SK-N-SH treated with all-trans-retinoic acid at 6 μM for 48 hours (cell line): ENCODE measurements around the gene ALS2CL.

Experiments
- ATAC-seq: fragments of 200-7000 bp; cut with Tn5 transposase; 3 replicates; pipeline ENCODE4 v1.9.1; 2020; ENCODE audit warnings: mild to moderate bottlenecking, moderate library complexity
- BACH2 ChIP-seq: fragments of 250-450 bp; sonication (Bioruptor Pico); IDR thresholded peaks from 2 replicates; pipeline ENCODE4 v1.9.0; 2021; ENCODE audit warnings: mild to moderate bottlenecking, borderline replicate concordance
- CSDC2 ChIP-seq: fragments of 250-450 bp; sonication (Bioruptor Pico); IDR thresholded peaks from 2 replicates; pipeline ENCODE4 v1.5.0; 2020; ENCODE audit warnings: mild to moderate bottlenecking, moderate library complexity
- CSRNP3 ChIP-seq: fragments of 250-450 bp; sonication (Bioruptor Pico); IDR thresholded peaks from 2 replicates; pipeline ENCODE4 v1.5.1; 2021; ENCODE audit warnings: mild to moderate bottlenecking, moderate library complexity
- ESRRG ChIP-seq: fragments of 250-450 bp; sonication (Bioruptor Pico); IDR thresholded peaks from 2 replicates; pipeline ENCODE4 v1.6.1; 2021; ENCODE audit warnings: mild to moderate bottlenecking
- GLIS3 ChIP-seq: fragments of 250-450 bp; sonication (Bioruptor Pico); IDR thresholded peaks from 2 replicates; pipeline ENCODE4 v1.5.0; 2020; ENCODE audit warnings: mild to moderate bottlenecking, moderate library complexity
- ISL1 ChIP-seq: fragments of 250-450 bp; sonication (Bioruptor Pico); IDR thresholded peaks from 2 replicates; pipeline ENCODE4 v2.1.2; 2022; ENCODE audit warnings: mild to moderate bottlenecking, moderate library complexity
- OSR1 ChIP-seq: fragments of 250-450 bp; sonication (Bioruptor Pico); IDR thresholded peaks from 2 replicates; pipeline ENCODE4 v1.8.0; 2022; ENCODE audit warnings: moderate library complexity, mild to moderate bottlenecking, inconsistent platforms
- PPARA ChIP-seq: fragments of 250-450 bp; sonication (Bioruptor Pico); IDR thresholded peaks from 2 replicates; pipeline ENCODE4 v1.5.0; 2020; ENCODE audit warnings: mild to moderate bottlenecking, borderline replicate concordance
- RARB ChIP-seq: fragments of 250-450 bp; sonication (Bioruptor Pico); IDR thresholded peaks from 2 replicates; pipeline ENCODE4 v1.8.0; 2021; ENCODE audit warnings: mild to moderate bottlenecking, moderate library complexity
- SNAI2 ChIP-seq: fragments of 250-450 bp; sonication (Bioruptor Pico); IDR thresholded peaks from 2 replicates; pipeline ENCODE4 v1.5.0; 2020; ENCODE audit warnings: mild to moderate bottlenecking, moderate library complexity
- TCF4 ChIP-seq: fragments of 250-450 bp; sonication (Bioruptor Pico); IDR thresholded peaks from 2 replicates; pipeline ENCODE4 v1.8.0; 2021; ENCODE audit warnings: mild to moderate bottlenecking, moderate library complexity, borderline replicate concordance
- ZC3H10 ChIP-seq: fragments of 250-450 bp; sonication (Bioruptor Pico); IDR thresholded peaks from 2 replicates; pipeline ENCODE4 v1.5.1; 2021; ENCODE audit warnings: mild to moderate bottlenecking, moderate library complexity
- ZFP3 ChIP-seq: fragments of 250-450 bp; sonication (Bioruptor Pico); IDR thresholded peaks from 2 replicates; pipeline ENCODE4 v1.5.0; 2020; ENCODE audit warnings: mild to moderate bottlenecking, moderate library complexity
- ZFP30 ChIP-seq: fragments of 450-650 bp; formaldehyde crosslinking; IDR thresholded peaks from 2 replicates; pipeline ENCODE4 v1.5.0; 2022; ENCODE audit warnings: mild to moderate bottlenecking, moderate library complexity
- ZNF565 ChIP-seq: fragments of 450-650 bp; formaldehyde crosslinking; conservative IDR thresholded peaks from 2 replicates; pipeline ENCODE4 v1.5.0; 2020; ENCODE audit warnings: low read depth, mild to moderate bottlenecking, moderate library complexity
- ZNF8 ChIP-seq: fragments of 450-650 bp; formaldehyde crosslinking; IDR thresholded peaks from 2 replicates; pipeline ENCODE4 v1.5.0; 2020; ENCODE audit warnings: mild to moderate bottlenecking, moderate library complexity
- TF ChIP-seq, protein P1 (sequence below): fragments of 250-450 bp; sonication (Bioruptor Pico); IDR thresholded peaks from 2 replicates; pipeline ENCODE4 v1.5.0; 2020; ENCODE audit warnings: mild to moderate bottlenecking, moderate library complexity
- TF ChIP-seq, protein P2 (sequence below): fragments of 250-450 bp; sonication (Bioruptor Pico); IDR thresholded peaks from 2 replicates; pipeline ENCODE4 v1.8.0; 2021; ENCODE audit warnings: low read depth, mild to moderate bottlenecking, moderate library complexity, borderline replicate concordance
- TF ChIP-seq, protein P3 (sequence below): fragments of 250-450 bp; sonication (Bioruptor Pico); IDR thresholded peaks from 2 replicates; pipeline ENCODE4 v1.8.0; 2020; ENCODE audit warnings: mild to moderate bottlenecking, moderate library complexity, borderline replicate concordance

Gene ALS2CL

GRCh38 chr3:46667061-46667621 lies 26.3 kb downstream of the ALS2CL start:
- TF ChIP-seq RARB (CRISPR knock-in tag) (no peak), ZFP30 (no peak), GLIS3 (no peak)
- ATAC-seq: no peak

GRCh38 chr3:46666453-46666845 lies 27.0 kb downstream of the ALS2CL start:
- no peak for ATAC-seq

GRCh38 chr3:46665763-46666452 lies 27.6 kb downstream of the ALS2CL start:
- no peak for ATAC-seq
- TF ChIP-seq BACH2 (no peak), CSRNP3 (CRISPR knock-in tag) (no peak), RARB (CRISPR knock-in tag) (no peak), CSDC2 (CRISPR knock-in tag) (no peak), ZNF565 (CRISPR knock-in tag) (no peak), OSR1 (no peak)
- TF ChIP-seq, protein P1, sequence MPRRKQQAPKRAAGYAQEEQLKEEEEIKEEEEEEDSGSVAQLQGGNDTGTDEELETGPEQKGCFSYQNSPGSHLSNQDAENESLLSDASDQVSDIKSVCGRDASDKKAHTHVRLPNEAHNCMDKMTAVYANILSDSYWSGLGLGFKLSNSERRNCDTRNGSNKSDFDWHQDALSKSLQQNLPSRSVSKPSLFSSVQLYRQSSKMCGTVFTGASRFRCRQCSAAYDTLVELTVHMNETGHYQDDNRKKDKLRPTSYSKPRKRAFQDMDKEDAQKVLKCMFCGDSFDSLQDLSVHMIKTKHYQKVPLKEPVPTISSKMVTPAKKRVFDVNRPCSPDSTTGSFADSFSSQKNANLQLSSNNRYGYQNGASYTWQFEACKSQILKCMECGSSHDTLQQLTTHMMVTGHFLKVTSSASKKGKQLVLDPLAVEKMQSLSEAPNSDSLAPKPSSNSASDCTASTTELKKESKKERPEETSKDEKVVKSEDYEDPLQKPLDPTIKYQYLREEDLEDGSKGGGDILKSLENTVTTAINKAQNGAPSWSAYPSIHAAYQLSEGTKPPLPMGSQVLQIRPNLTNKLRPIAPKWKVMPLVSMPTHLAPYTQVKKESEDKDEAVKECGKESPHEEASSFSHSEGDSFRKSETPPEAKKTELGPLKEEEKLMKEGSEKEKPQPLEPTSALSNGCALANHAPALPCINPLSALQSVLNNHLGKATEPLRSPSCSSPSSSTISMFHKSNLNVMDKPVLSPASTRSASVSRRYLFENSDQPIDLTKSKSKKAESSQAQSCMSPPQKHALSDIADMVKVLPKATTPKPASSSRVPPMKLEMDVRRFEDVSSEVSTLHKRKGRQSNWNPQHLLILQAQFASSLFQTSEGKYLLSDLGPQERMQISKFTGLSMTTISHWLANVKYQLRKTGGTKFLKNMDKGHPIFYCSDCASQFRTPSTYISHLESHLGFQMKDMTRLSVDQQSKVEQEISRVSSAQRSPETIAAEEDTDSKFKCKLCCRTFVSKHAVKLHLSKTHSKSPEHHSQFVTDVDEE (CRISPR knock-in tag): no peak
- TF ChIP-seq, all 23 proteins: peak for 0

More at GRCh38 chr3:46666453-46666845, 27.0 kb downstream of the ALS2CL start:
- TF ChIP-seq, protein P2, sequence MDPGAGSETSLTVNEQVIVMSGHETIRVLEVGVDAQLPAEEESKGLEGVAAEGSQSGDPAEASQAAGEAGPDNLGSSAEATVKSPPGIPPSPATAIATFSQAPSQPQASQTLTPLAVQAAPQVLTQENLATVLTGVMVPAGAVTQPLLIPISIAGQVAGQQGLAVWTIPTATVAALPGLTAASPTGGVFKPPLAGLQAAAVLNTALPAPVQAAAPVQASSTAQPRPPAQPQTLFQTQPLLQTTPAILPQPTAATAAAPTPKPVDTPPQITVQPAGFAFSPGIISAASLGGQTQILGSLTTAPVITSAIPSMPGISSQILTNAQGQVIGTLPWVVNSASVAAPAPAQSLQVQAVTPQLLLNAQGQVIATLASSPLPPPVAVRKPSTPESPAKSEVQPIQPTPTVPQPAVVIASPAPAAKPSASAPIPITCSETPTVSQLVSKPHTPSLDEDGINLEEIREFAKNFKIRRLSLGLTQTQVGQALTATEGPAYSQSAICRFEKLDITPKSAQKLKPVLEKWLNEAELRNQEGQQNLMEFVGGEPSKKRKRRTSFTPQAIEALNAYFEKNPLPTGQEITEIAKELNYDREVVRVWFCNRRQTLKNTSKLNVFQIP: no peak
- TF ChIP-seq RARB (CRISPR knock-in tag): no peak
- no peak for TF ChIP-seq ZC3H10 (CRISPR knock-in tag)
- no peak for TF ChIP-seq TCF4 (CRISPR knock-in tag)
- TF ChIP-seq, protein P3, sequence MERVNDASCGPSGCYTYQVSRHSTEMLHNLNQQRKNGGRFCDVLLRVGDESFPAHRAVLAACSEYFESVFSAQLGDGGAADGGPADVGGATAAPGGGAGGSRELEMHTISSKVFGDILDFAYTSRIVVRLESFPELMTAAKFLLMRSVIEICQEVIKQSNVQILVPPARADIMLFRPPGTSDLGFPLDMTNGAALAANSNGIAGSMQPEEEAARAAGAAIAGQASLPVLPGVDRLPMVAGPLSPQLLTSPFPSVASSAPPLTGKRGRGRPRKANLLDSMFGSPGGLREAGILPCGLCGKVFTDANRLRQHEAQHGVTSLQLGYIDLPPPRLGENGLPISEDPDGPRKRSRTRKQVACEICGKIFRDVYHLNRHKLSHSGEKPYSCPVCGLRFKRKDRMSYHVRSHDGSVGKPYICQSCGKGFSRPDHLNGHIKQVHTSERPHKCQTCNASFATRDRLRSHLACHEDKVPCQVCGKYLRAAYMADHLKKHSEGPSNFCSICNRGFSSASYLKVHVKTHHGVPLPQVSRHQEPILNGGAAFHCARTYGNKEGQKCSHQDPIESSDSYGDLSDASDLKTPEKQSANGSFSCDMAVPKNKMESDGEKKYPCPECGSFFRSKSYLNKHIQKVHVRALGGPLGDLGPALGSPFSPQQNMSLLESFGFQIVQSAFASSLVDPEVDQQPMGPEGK (CRISPR knock-in tag): no peak
- no peak for TF ChIP-seq PPARA (CRISPR knock-in tag)
- TF ChIP-seq GLIS3: no peak
- no peak for TF ChIP-seq ZNF8 (CRISPR knock-in tag)
- no peak for TF ChIP-seq CSRNP3 (CRISPR knock-in tag)
- no peak for TF ChIP-seq ESRRG (CRISPR knock-in tag)
- TF ChIP-seq SNAI2 (CRISPR knock-in tag): no peak
- TF ChIP-seq ISL1 (CRISPR knock-in tag): no peak
- TF ChIP-seq ZNF565 (CRISPR knock-in tag): no peak
- TF ChIP-seq OSR1: no peak
- TF ChIP-seq ZFP3: no peak
- TF ChIP-seq BACH2: no peak
